HL-60 (cell line): ENCODE measurements around the gene IRGQ.

Experiments used
- POLR2AphosphoS5 ChIP-seq: IDR thresholded peaks from 2 replicates; pipeline ENCODE4 v1.6.1; 2012; ENCODE audit warnings: low read depth
- SPI1 ChIP-seq: IDR thresholded peaks from 2 replicates; pipeline ENCODE4 v1.6.1; 2012; ENCODE audit warnings: low read depth, mild to moderate bottlenecking, borderline replicate concordance
- TF ChIP-seq, protein P1 (sequence below): IDR thresholded peaks from one replicate; pipeline ENCODE4 v1.5.1; 2011; ENCODE audit warnings: low read length, control low read depth, inconsistent platforms; ENCODE audit not compliant: insufficient read depth

DNA sequence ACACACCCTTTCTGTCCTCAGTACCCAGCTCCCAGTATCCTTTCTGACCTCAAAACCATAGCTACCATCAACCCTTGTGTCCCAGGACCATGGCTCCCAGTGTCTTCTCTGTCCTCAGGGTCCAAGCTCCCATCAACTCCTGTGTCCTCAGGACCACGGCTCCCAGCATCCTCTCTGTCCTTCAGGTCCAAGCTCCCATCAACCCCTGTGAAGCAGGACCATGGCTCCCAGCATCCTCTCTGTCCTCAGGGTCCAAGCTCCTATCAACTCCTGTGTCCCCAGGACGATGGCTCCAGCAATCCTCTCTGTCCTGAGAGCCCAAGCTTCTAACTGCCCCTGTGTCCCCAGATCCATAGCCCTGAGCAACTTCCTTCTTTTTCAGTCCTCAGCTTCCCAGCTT lies 45.4 kb upstream of the IRGQ start:
- TF ChIP-seq, protein P1, sequence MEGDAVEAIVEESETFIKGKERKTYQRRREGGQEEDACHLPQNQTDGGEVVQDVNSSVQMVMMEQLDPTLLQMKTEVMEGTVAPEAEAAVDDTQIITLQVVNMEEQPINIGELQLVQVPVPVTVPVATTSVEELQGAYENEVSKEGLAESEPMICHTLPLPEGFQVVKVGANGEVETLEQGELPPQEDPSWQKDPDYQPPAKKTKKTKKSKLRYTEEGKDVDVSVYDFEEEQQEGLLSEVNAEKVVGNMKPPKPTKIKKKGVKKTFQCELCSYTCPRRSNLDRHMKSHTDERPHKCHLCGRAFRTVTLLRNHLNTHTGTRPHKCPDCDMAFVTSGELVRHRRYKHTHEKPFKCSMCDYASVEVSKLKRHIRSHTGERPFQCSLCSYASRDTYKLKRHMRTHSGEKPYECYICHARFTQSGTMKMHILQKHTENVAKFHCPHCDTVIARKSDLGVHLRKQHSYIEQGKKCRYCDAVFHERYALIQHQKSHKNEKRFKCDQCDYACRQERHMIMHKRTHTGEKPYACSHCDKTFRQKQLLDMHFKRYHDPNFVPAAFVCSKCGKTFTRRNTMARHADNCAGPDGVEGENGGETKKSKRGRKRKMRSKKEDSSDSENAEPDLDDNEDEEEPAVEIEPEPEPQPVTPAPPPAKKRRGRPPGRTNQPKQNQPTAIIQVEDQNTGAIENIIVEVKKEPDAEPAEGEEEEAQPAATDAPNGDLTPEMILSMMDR = no peak
- TF ChIP-seq POLR2AphosphoS5 = no peak
- no peak for TF ChIP-seq SPI1
